GM21786 (cell line): ENCODE data around the gene CA10.

Source experiments
- ATAC-seq: cut with Tn5 transposase; IDR thresholded peaks from one replicate; pipeline ENCODE4 v1.9.1; 2021; ENCODE audit not compliant: unreplicated experiment

Gene CA10

DNA sequence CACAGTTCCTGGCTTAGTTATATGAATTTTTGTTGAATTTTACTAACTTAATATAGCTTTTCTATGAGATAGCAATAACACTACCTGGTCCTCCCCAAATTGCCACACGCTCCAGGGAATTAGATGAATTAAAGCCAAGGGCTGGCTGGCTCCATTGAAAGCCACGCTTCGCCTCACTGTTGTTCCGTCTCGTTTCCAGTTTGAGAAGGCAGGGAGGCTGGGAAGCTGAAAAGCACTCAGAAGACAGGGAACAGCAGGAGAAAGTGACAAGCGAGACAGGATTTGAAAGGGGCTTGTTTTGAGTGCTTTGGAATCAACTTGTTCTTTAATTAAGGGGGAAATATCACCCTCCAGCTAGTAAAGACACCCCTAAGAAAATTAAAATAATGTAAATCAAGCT is 425.3 kb downstream of the CA10 start:
- no peak for ATAC-seq

DNA sequence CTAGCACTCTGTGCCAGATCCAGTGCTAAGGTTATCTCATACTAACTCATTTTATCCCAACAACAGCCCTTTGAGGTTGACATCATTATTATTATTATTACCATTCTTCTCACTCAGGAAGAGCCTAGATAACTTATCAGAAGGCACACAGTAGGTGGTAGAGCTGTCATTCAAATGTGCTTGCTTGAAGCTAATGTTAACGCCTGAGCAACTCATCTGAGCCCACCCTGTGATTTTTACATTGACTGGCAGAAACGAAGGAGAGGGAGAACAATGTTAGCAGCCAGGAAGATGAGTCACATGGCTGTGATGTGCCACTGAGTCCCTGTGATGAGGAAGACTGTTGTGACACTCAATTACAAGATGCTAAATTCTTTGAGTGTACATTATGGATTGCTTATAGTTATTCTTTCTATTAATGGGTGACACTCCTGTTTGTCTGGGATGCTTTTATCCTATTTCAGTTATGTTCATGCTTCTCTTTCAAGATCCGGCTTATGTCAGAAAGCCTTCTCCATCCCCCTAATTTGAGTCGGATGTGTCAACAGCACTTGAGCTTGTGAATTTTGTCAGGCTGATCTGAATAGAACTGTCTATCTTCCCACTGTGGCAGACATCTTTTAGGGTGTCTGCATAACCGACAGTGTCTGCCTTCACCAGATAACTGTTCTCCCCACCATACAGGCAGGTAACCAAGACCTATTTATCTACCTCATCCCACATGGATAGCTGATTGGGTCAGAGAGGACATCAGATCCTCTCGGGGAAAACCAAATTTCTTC is 426.4 kb downstream of the CA10 start:
- no peak for ATAC-seq

DNA sequence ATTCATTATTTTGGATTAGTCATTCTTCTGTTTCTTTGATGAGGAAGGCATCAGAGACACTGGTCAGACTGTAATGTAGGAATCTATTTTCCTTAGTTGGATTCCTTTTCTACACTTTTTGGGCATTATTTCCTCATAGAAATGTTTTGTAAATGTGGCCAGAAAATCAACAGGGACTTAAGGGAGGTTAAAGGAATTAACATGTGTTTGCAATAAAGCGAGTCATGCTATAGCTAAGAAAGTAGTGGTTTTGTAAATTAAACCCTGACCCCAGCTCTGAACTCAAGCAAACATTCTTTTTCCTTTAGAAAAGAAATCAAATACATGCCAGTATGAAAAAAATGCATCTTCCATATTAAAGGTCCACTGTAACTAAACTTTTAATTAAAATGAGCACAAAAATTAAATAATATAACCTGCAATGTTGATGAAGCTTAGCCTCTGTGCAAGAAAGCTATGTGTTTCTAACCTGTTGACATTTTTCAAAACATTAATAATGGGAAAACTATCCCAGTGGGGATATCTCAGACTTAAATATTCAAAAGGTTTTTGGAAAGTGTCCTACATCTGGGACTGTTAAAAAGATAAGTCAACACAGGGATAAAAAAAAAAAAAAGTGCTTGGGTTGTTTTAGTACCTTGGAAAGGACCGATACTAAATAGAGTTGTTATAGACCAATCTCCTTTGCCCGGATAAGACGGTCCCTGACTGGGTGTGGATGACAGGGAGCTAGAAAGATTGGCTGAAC is 428.0 kb downstream of the CA10 start:
- ATAC-seq, result no peak

DNA sequence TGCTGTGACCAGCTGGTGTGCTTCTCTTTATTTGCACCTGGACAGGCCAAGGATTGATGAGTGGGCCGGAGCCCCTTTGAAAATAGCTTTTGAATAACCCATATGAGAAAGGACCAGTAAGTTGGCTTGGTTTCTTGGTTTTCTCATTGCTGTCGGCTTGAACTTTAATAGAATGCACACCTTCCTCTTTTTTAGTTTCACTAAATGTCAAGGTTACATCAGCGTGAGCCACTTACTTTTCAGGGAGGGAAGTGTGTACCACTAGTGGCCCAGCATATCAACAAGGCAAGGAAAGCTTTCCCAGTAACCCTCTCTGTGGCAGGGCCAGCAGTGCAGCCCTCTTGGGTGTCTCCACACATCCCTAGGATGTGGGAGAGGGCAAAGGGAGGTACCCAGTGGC is 433.3 kb downstream of the CA10 start:
- no peak for ATAC-seq

DNA sequence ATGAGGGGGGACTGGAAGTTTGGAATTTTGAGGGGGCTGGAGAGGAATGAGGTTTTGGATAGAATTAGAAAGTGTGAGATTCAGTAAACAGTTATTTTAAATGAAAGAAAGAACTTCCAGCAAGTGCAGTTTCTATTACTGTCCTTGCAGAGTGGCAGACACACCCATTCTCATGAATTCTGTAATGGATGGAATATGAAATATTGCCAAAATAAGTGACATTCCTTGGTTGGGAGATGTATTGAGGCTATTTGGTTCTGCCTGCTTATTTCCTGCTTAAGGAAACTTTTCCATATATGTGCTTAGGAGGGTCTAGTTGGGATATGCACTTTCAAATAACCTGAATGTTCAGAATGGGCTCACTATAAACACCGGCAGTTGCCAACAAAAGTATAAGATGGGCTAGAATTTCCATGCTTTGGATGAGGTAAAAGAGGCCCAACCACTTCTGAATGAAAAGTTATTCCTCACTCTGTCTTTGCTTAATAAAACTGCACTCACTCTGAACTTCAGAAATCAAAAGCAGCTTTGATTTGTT is 434.4 kb downstream of the CA10 start:
- ATAC-seq, result no peak

DNA sequence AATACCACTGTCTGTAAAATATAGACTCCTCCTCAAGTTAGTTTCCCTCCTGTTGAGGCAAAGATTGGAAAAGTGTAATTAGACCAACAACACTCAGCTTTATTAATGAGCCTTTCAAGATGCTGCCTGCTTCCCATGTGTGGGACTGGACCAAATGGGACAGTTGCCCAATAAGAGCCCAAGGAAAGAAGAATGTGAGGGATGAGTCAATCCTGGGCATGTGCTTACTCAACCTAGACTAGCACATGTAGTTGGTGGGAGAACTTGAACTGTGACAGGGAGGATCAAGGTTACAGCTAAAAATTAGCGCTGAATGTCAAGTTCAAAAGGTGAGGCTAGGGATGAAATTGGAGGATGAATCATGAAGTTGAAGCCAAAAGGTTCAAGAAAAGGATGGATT is 435.5 kb downstream of the CA10 start:
- no peak for ATAC-seq

DNA sequence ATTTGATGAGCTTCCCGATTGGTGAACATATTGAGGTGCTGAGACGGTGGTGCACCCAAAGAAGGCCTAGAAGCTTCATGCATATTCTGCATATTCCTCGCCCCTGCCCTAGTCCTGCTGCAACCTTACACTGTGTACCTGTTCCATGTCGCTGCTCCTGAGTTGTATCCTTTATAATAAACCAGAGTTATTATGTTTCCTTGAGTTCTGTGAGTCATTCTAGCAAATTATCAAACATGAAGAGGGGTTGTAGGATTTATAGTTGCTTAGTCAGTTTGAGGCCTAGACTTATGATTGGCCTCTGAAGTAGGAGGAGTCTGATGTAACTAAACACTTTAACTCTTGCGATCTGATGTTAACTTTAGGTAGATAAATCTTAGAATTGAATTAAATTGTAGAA is 436.8 kb downstream of the CA10 start:
- ATAC-seq, result no peak

DNA sequence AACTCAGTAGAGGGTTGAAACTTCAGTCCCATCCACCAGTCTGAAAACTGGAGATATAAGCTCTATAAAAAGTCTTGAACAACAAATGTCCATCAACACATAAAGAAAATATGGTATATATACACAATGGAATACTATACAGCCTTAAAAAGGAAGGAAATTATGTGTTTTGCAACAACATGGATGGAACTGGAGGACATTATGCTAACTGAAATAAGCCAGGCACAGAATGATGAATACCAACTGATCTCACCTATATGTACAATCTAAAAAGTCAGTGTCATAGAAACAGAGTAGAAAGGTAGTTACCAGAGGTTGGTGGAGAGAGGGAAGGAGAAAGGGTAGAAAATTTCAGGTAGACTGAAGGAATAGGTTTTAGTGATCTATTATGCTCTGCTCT is 438.1 kb downstream of the CA10 start:
- ATAC-seq, result no peak

DNA sequence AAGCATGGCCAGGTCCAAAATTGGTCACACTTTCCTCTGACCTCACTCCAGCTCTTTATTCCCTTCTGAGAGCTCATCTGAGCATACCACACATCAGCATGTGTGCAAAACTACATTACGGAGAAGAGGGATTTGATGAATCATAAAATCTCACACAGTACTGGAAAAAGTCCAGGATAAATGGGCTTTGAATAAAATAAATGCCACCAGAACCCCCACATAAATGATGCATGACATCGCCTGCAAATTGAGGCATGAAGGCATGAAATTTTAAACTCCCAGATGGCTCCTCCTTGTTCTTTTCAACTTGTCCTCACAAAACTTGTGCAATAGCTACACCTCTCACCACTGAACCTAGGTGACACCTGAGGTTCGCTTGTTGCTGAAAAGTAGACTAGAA is 439.5 kb downstream of the CA10 start:
- ATAC-seq, result no peak

DNA sequence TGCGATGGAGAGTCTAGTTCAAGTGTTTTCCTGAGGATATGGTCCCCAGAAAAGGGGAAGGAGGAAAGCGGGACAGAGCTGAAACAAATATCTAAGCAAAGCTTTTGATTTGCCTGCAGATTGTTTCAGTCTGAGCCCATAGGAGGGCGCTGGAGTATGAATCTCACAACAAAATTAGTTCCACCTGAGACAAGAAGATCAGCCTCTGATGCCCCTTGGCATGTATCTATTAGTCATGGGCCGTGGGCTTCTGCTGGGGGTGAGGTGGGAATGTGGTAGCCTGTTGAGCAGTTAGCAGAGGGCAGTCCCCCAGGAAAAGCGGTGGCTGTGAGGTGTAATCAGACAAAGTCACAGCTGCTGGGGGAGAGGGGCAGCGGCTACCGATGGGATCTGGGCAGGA is 446.9 kb downstream of the CA10 start:
- no peak for ATAC-seq

DNA sequence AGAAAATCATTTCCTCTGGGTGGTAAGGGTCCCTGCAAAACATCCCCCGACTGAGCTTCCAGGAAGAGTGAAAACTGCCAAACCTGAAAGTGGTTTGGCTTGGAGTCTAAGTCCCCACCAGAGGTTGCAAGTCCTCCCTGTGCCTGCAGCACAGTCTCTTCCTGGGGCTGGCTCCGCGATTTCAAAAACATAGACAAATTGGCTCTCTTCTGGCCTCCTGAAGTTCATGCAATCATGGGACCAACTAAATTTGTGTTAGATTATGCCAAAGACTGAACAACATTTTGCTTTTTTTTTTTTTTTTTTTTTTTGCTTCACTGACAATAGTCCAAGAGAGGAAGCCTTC is 447.9 kb downstream of the CA10 start:
- ATAC-seq, result no peak

DNA sequence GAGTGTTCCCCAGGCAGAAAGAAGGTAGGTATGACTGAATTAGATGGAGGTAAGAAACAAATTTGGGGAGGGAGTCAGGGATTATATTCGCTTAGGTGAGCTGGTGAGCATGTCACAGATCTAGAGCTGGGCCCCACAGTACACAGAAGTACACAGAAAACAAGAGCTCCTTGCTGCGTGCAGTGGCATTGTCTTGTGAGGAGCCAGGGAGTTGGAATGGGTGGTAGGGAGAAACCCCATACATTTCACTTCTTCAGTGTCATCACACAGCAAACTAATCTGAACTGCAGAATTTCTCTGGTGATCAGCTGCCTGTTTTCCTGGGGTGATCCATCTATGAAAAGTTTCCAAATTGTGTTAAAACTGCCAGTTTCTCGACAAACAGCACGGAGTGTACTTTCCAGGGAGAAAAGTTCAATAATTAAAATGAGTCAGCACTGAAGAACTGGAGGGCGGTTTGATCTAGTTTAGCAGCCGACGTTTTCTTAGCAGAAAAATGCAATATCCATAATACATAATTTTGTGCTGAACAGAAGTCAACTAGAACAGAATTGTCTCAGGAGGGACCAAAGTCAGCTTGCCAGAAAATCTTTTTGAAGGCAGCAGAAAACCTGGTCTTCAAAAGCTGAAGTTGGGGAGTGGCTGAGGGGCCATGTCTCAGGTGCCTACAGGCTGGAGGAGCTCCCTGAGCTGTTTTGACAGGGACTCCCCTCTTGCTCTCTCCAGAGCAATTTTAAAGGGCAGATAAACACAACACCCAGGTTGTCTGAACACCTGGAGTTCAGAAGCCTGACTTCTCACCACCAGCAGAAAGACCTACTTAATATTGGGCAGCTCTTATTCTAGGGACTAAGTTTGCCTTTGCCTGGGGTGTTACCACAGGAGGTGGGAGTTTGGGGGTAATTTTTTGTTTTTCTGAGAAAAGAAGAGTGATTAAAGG is 448.6 kb downstream of the CA10 start:
- no peak for ATAC-seq

DNA sequence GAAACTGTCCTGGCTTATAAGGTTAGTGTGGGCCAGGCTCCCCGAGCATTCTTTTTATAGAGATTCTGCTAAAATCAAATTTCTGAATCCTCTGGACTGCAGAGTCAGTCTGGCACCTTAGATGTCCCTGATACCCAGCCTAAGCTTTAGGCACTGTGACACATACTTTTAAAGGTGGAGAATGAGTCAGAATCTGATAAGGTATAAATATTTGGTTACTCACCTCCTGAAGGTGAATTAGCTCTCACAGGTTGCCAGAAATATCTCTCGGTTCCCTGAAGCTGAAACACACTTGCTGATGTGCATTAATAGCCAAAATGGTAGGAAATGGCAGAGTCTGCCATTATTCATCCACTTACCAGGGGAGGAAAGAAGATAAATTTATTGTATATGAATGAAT is 451.3 kb downstream of the CA10 start:
- no peak for ATAC-seq

DNA sequence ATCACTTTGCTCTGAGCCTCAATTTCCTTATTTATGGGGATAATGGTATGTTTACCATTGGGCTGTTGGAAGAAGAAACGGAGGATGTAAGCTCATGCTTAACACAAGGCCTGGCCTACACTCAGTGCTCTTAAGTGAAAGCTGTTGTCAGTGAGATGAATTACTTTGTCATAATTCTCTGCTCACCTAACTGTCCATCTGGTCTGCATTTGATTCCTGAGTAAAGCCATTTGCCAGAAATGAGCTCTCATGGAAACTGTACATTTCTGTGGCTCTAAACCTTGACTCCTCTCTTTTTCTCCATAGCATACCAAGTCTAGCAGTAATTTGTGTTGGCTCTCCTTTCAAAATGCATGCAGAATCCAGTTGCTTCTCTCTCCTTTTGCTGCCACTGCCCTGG is 452.4 kb downstream of the CA10 start:
- no peak for ATAC-seq

DNA sequence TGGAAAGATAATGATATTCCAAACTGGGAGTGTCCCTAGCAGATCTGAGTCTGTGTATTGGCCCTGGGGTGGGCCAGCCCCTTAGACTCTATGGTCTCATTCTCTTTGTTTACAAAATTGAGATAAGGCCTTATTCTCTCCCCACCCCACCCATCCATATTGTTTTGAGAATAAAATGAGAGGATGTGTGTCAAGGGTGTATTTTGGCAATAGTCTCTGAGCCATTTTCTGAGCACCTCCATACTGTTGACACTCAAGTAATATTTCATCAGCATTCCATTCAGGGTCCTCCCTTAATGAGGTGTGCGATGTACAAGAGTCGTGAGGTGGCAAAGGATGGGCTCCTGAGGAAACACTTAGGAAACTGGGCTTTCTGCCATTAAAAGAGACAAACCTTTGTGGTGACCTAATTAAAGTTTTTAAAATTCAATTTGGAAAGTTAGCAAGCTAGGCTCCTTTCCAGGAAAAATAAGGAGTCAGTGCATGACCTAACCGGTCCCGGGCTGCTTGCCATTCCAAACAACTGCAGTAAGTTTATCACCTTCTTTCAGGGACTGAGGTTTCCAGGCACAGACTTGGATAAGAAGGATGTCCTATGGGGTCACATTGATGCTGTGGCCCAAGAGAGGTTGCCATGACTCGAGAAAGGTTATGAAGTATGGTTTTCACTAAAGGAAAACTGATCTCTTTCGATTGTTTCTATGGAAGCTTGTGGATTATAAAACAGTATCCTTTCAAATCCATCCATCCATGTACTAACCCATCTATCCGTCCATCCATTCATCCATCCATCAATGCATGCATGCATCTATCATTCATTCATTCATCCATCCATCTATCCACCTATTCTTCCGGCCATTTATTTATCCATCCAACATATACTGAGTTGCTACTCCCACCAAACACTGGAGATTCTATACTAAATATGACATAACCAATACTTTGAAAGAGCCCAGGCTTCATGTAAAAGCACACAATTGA is 454.9 kb downstream of the CA10 start:
- ATAC-seq, result no peak

DNA sequence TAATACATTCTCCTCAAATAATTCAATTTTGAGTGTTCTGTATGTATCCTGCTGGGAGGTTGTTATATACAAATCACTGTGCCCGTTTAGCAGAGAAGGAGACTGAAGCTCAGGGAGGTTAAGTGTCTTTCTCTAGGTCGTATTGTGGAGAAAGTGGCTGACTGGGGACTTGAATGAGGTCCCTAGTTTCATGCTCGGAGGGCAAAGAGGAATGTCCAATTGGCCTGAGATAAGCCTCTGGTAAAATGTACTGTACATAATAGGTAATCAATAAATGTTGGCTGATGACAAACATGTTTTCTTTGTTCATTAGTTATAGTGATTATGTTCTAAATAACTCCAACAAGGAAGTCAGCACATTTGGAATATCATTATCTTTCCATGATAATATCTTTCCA is 455.6 kb downstream of the CA10 start:
- no peak for ATAC-seq

DNA sequence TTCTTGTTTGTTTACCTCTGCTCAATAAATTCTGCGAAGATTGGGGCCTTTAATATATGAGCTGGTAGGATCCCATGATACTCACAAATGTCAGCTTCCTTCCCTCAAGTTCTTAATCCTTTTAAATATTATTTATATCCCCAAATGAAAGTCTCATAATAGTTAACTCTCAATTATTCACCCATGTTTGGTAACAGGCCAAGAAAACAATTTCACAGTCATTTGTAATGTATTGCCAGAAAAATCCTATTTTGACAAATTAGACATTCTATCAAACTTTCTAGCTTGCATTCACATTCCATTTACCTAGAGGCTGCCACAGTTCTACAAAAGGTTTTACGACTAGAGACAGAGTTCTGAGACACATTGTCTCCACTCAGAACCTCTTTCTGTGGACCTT is 457.0 kb downstream of the CA10 start:
- no peak for ATAC-seq

DNA sequence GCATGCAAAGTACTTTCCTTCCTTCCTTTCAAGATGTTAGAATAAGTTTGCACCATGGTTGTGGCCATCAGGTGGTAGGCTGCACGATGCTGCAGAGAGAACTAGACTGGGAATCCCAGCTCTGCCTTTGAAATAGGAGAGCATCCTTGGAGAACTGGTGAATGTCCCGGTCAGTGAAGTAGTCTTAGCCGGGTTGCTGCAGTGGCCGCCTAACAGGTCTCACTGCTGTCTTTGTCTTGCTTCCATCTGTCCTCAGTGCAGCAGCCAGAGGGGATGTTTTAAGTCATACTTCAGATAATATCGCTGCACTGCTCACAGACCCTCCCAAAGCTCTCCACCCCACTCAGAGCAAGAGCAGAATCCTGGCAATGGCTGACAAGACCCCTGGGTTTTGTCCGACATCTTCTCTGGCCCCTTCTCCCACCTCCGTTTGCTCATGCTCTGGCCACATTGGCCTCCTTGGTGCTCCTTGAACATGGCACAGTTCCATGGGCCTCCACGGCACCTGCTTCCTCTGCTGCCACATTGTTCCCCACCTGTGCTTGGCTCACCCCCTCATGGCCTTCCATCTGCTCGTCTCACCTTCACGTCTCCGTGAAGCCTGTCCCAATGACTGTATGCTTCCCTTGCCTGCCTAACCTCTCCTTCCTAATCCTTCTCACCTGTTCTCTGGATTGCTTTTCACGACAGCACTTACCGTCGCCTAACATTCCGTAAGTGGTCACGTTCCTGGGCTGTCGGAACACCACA is 458.3 kb downstream of the CA10 start:
- no peak for ATAC-seq

DNA sequence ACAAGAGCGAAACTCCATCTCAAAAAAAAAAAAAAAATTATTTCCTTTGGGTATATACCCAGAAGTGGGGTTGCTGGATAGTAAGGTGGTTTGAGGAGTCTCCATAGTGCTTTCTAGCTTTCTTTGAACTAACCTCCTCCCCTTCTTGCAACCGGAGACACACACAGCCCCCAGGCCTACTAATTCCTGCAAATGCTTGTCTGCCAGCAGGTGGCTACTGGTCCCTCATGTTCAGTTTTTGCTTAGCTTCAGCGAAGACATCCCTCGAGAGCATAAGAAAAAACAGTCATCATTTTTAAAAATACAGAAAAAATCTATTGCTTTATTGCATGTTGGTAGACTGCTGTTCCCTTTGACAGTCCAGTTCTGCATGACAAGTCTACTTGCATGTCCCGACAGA is 459.2 kb downstream of the CA10 start:
- ATAC-seq, result no peak

DNA sequence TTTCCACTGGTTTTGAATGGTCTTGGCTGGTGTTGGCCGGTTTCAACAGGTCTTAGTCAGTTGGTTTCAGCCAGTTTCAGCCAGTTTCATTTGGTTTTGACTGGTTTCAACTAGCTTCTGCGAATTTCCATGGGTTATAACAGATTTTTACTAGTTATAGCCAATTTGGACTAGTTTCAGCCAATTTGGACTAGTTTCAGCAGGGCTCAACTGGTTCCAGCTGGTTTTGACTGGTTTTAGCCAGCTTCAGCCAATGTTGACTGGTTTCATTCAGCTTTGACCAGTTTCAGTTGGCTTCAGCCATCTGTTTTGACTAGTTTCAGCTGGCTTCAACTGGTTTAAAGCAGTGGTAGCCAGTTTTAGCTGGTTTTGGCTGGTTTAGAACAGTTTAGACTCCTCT is 465.6 kb downstream of the CA10 start:
- ATAC-seq, result no peak
